GM20000 (cell line): ENCODE data around the gene PRMT9.

Experiments used
- DNase-seq: peaks from one replicate; pipeline ENCODE4 v3.0.0; 2012; ENCODE audit warnings: low spot score
- CTCF ChIP-seq: IDR thresholded peaks from 2 replicates; pipeline ENCODE4 v1.5.1; 2012; ENCODE audit warnings: mild to moderate bottlenecking, control low read depth; ENCODE audit errors: extremely low read depth, missing control alignments

The PRMT9 gene

GRCh38 chr4:147678796-147679549 is 5.0 kb downstream of the PRMT9 start:
- no peak for DNase-seq
- peak; percentile 31 for TF ChIP-seq CTCF

- no peak for DNase-seq
- no peak for TF ChIP-seq CTCF
These were observed 5.9 kb downstream of the PRMT9 start for GRCh38 chr4:147678106-147678505.

GRCh38 chr4:147674496-147674895 is 9.5 kb downstream of the PRMT9 start:
- no peak for TF ChIP-seq CTCF
- no peak for DNase-seq

GRCh38 chr4:147674073-147674472 is 9.9 kb downstream of the PRMT9 start:
- DNase-seq = no peak
- TF ChIP-seq CTCF = no peak

GRCh38 chr4:147658501-147658900 is 25.5 kb downstream of the PRMT9 start:
- DNase-seq = no peak
- no peak for TF ChIP-seq CTCF

GRCh38 chr4:147655639-147656038 is 28.3 kb downstream of the PRMT9 start:
- TF ChIP-seq CTCF = no peak
- DNase-seq = no peak

GRCh38 chr4:147651563-147651962 is 32.4 kb downstream of the PRMT9 start:
- DNase-seq = no peak
- no peak for TF ChIP-seq CTCF
